Sigmoid colon (tissue), 4 donors: Measurements from ENCODE around the gene MYO6.
A peak's percentile ranks its signal among the peaks of the same experiment; 100 is the strongest.

Experiments
- CTCF ChIP-seq, 4 experiments: fragments of 450-650 bp in 3 of 4; fragments of 200-600 bp in 1 of 4; IDR thresholded peaks; one replicate each; pipeline ENCODE4 v1.5.1; 2016 to 2019; ENCODE audit warnings: antibody characterized with exemption in 4 of 4, mild to moderate bottlenecking in 3 of 4, moderate library complexity in 2 of 4
- POLR2AphosphoS5 ChIP-seq, 4 donors: sonication (generic); formaldehyde crosslinking; IDR thresholded peaks; one replicate each; pipeline ENCODE4 v1.6.1; 2017; ENCODE audit warnings: antibody characterized with exemption in 4 of 4

GRCh38 chr6:75934643-75935472 is 185.8 kb downstream of the MYO6 start:
- peak; percentile 27 to 69 (median 52) for TF ChIP-seq CTCF (IDR thresholded peaks at IDR 0.05)
- TF ChIP-seq POLR2AphosphoS5 (IDR thresholded peaks at IDR 0.05), result no peak
